NCI-H446 (cell line): ENCODE data around the gene INHBB.

Source experiments
- DNase-seq, 2 experiments: peaks; one replicate each; lab custom pipeline; 2025; lab: John Stamatoyannopoulos, UW

INHBB gene

DNA sequence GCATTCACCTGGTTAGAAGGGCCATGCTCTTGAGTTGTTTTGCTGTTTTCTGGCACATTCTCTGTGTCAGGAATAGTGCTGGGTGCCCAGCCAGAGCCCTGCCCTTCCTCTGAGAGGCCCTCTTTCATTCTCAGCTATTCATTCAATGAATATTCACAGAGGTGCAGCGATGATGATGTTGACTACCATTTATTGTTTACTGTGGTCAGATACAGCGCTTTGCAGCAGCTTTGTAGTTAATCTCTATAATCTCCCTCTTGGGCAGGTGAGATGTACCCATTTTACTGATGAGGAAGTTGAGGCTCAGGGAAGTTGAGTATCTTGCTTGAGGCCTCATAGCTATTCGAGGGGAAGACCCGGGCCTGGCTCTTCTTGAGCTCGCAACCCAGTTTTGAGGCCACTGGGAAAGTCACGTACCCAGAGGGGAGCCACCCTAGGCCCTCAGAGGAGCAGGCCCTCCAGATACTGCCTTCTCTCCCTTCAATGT is 9.9 kb downstream of the INHBB start:
- no peak for DNase-seq

DNA sequence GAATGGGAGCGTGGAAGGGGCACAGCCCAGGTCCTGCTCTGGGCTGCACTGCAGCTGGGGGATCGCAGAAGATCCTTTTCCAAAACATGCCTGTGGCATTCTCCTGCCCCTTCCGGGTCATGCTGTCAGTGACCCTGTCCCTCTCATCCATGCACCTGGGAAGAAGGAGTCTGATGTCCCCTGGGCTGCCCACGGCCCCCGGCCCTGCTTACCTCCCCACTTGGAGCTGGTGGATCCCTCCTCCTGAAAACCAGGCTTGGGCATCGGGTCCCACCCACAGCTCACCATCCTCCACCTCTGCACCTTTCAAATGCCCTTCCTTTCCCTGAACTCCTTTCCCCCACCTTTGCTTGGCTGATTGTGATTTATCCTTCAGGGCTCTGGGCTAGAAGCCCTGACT is 11.8 kb downstream of the INHBB start:
- DNase-seq: no peak

DNA sequence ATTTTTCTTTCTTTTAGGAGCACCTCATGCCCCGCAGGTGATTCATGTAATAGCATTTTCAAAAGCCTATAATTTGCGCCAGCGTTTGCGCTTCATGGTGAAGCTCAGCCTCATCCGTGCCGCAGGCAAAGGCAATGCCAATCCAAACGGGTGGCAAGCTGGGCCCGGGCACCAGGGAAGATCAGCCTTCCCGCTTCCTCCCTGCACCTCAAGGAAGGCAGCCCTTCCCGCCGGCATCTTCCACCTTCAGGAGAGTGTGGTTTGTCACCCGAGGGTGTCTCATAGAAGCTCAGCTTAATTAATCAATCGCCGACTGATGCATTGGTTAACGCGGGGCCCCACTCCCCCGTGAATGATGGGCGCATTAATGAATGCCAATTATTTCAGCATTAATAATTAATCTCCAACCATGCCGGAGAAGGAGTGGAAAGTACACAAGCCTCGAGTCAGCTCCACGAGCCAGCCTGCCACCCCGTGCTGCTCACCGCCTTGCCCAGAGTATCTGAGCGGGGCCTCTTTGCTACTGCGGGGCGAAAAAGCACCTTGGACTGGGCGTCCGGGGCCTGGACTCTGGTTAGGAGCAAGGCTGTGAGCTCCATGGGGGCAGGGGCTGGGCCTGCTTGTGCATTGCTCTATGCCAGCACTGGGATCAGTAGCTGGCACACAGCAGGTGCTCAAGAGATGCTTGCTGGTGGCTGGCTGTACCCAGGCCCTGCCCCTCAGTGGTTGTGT is 13.0 kb downstream of the INHBB start:
- DNase-seq: no peak

DNA sequence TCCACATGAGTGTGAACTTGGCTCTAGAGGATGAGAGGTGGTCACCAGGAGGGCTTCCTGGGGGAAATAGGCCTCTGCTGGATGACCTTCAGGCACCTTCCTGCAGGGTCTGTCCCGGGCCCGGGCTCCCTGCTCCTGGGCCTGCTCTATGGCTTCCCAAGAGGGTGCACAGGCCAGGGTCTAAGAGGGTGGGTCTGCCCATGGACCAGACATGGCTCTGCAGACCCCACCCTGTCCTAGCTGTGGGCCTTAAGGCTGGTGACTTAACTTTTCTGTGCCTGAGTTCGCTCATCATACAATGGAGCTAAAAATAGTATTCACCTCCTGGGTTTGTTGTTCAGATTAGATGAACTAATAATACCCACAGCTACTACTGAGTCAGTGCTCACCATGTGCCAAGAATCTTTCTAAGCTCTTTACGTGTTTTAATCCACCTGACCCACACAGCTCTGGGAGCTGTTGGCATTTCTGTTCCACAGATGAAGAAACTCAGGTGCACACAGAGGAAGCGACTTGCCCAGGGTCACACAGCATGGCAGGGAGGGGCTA is 14.4 kb downstream of the INHBB start:
- no peak for DNase-seq

DNA sequence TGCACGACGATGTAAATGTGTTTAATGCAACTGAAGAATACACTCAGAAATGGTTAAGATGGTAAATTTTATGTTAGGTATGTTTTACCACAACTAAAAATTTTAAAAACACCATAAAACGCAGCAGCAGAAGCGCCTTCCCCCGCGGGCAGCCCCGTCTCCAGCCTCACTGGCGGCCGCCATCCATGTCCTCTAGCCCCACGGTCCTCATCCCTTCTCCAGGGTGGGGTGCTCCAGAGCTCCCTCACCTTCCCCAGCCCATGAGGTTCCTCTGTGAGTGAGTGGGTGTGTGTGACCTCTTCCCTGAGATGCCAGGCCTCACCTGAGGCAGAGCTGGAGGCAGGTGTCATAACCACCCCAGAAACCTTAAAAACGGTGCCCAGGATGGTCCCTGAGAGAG is 17.0 kb downstream of the INHBB start:
- no peak for DNase-seq

DNA sequence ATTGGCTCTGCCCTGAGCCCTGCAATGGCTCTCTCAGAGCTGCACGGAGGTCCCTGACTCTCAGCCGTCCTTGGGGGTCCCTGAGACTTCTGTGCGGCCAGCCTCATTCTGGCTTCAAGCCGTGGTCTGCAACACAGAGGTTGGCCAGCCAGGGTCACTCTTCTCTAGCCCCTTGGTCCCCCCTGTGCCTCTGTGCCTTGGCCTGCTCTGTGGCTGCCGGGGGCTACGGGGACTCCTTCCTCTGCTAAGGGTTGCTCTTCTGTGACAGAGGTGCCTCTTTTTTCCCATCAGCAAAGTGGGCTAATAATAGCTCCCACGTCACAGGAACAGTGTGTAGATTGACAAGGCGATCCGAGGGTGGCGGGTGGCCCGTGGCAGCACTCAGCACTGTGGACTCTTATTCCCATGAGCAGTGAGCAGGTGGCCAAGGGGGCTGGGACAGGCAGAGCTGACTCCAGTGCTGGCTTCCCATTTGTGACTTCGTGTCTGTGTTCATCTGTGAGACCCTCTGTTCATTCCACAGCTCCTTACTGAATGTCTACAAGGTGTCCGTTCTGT is 19.4 kb downstream of the INHBB start:
- DNase-seq: no peak

DNA sequence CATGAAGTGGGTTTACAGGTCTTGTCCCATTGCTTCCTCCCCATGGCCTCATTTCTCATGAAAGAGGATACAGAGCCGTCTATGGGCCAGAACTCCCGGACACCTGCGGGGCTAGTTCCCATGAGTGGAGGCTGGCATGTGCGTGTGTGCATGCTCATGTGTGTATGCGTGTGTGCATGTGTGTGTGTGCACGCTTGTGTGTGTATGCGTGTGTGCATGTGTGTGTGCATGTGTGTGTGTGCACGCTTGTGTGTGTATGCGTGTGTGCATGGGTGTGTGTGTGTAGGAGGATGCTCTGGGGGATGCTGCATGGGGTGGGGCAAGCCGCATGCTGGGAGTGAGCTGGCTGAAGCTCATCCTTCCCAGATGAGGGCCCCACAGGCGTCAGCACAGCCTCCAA is 20.8 kb downstream of the INHBB start:
- DNase-seq: no peak

DNA sequence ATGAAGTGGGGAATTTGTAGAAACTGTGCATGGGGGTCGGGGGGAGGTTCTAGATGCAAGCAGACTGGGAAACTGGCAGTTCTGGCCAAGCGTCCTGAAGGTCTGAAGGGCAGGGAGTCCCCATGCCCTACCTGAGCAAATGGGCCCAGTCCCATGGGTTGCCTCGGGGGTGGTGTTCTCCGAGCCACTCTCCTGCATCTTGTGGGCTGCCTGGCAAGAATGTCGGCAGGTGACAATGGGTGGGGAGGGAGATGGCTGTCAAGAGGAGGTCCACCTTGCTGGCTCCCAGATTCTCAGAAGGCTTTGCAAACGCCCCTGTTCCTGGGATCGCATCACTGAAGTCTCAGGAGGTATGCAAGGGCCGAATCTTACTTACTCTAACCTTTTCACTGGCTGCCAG is 21.3 kb downstream of the INHBB start:
- no peak for DNase-seq

DNA sequence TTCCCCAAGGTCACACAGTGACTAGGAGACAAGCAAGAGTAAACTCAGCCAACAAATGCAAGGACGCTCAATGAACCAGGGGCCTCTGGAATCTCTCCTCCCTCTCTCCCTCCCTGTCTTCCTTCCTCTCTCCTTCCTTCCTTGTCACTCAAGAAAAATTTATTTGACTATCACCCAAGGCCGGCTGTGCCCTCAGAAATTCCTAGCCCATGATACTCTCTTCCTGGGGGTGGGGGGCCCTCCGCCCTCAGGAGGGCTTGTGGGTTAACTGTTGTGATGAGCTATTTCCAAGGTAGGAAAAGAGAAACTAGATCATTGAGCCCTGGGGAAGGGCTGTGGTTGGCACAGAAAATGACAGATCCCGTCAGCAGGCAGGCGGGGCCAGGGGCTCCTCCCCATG is 21.7 kb downstream of the INHBB start:
- DNase-seq: no peak

DNA sequence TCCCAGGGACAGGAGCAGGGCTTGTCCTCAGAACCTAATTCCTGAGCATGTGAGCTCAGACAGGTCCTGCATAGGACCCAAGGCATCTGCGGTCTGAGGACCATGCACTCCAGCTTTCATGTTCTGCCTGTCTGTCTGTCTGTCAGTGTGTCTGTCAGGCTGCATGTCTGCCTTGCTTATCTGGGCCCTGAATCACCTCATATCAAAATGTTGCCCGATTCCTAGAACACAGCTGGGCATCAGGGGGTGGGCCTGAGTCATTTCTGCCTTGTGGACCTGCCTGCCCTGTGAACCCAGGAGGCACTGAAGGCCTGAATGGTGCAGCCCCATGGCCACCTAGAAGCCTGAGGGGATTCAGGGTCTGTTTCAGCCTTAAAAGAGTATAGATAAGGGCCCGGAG is 22.1 kb downstream of the INHBB start:
- no peak for DNase-seq

DNA sequence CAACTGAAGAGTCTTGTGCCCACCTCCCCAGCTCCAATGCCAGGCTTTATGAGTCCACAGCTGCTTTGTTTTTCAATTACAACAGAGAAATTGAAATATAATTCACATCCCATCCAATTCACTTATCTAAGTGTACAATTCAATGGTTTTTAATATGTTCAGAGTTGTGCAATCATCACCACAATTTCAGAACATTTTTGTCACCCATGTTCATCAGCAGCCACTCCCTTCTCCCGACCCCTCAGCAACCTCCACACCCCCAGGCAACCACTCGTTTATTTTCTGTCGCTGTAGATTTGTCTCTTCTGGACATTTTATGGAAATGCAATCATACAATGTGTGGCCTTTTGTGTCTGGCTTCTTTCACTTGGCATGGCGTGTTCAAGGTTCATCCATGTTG is 23.3 kb downstream of the INHBB start:
- no peak for DNase-seq

DNA sequence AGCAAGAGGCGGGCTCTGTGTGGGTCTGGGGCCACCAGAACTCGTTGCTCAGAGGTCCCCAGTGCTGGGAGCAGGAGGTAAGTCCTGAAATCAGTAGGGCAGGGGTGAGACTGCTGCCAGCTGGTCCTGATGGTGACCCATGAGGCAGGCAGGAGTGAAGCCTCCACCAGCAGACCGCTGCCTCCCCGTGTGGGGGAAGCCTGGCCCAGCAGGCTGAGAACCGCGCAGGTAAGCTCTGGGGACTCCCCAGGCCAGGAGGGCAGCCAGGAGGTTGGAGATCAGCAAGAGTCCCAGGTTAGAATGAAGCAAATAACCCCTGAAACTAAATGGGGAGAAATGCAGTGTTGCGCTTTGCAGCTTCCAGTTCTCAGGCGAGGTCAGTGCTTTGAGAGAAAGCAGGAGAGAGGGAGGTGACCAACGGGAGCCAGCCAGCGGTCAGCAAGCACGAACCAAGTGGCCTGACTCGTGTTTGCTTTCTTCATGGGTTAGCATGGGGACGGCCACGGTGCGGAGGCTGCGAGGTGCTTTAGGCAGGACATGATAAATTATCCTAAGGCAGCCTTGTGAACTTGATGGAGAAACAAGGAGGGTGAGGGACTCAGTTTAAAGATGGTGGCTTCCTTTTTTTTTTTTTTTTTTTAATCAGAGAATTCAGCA is 26.2 kb downstream of the INHBB start:
- no peak for DNase-seq

DNA sequence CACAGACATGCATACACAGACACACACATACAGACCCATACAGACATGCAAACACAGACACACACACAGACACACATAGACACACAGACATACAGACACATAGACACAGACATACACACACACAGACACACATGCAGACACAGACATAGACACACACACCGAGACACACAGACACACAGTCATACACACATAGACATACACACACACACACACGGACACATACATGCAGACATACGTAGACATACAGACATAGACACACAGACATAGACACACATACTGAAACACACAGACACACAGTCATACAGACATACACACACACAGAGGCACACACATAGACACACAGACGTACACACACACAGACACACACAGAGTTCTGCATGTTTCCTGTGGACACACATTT is 26.9 kb downstream of the INHBB start:
- no peak for DNase-seq

DNA sequence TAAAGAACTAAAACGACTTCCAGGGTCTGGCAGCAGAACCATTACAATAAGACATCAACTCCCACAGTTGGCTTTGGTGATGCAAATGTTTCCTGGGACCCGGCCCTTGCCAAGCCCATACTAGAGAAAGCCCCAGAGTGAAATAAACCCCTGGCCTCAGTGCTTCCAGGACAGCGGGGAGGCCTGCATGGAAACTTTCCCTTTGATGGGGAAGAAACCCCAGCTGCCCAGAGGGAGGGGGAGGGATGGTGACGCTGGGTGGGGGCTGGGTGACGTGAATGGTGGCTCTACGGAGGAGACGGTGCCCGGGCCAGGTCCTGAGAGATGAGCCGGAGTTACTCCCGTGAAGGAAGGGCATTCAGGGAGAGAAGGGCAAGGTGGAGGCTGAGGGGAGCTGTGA is 27.5 kb downstream of the INHBB start:
- DNase-seq: no peak

DNA sequence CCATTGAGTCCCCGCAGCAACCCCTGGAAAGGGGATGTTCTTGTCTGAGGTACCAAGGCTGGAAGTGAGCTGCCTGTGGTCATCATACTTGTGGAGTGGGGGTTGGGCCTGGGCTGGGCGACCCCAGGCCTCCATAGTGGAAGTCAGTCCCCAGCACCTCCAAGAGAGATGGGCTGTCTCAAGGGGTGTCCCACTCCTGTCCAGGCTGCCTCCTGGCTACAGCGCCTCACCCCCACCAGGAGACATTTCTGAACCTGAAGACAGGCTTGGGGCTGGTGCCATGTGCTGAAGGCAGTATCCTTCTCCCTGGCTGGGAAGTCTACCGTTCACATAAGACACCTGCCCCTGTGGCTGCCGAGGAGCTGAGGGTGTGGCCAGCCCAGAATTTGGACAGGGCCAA is 28.9 kb downstream of the INHBB start:
- no peak for DNase-seq

DNA sequence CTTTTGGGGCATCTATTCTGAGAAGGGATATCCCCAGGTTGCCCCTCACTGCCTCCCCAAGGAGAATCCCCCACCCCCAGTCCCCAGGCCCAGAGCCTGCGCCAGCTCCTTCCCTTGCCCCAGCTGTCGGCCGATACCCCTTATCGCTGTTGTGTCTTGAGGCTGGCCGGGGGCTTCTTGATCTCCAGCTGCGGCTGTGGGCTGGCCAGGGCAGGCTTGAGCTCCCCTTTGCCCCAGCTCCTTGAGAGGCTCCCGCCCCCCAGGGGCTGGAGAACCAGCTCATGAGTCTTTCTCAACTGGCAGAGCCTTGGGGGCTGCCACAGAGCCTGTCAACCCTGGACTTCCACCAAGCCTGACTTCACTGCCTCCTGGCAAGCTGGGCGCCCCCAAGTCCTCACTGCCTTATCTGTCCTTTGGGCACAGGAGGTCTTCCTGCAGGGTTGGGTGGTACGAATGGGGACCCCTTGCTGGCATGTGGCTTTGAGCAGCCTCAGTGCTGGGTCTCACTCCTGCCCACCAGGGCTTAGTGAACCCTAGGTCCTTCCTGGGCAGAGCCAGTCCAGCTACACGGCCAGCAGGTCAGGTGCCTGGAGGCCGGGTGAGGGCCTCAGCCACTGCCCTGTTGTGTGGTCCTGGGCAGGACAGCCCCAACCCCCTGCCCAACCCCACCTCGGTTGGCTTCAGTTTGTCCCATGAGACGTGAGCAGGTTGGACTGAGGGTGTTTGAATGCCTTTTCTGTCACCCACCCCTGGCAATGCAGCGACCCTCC is 29.5 kb downstream of the INHBB start:
- DNase-seq: no peak

DNA sequence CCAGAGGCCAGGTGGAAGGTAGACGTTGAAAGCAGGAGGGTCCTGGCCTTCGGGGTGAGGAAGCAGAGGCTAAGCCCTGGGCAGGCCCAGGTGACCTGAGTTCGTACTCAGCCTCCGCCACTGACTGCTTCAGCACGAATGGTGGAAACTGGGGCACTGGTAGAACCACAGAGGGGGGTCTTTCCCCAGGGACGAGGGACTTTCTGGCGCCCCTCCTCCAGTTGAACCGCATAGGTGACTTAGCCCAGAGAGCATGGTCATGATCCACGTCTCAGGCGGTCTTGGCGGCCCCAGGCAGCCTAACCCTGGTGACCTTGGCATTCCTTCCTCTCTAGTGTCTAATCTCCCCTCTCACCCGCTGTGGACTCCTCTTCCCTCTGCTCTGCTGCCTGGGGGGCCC is 30.2 kb downstream of the INHBB start:
- no peak for DNase-seq

DNA sequence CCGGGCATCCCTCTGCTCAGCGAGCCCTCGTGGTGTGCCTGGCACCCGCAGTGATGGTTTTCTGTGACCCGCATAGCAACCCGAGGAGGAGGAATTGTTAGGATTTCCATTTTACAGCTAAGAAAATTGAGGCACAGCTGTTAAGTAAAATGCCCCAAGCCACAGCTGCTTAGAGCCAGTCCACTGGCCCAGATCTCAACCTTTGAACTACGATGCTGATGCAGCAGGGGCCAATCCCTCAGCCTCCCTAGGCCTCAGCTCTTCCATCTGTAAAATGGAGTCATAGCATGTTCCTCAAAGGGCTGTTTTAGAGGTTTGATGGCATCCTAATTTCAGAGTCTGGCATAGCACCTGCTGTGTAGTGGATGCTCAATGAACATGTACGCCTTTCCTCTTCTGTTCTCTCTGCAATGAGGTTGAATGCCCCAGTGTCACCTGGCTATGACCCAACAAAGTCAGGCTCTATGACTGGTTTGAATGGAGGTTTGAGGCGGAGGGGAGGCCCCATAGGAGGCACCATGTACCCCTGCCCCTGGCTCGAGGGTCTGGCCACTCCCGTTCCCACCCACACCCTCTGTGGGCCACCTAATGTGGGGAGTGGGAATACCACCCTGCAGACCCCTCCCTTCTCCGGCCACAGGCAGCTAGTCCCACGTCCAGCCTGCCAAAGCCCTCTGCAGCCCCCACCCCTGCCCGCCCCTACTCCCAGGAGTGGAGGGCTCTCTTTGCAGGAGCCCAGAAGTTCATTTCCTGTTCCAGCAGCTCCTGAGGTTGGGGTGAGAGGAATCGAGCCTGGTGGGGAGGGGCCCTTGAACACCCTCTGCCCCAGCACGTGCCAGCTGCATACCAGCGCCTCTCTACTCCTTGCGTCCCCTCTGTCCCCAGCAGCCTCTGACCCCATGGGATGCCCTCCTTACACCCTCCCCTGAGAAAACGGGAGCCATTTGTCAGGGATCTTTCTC is 31.0 kb downstream of the INHBB start:
- no peak for DNase-seq

DNA sequence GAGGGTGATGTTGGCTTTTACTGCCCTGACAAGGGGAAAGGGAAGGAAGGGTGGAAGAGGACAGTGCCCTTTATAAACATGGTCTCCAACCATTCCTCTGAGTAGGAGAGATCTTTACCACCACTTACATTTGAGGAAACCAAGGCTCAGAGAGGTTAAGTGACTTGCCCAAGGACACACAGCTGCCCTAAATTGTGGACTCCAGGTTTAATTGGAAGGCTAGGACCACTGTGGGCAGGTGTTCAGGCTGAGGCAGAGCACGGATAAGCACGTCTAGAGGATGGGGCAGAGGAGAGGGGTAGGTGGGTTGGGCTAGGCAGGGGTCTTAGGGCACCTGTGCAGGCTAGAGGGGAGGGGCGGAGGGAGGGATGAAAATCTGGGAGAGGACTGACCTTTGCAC is 32.7 kb downstream of the INHBB start:
- DNase-seq: no peak

DNA sequence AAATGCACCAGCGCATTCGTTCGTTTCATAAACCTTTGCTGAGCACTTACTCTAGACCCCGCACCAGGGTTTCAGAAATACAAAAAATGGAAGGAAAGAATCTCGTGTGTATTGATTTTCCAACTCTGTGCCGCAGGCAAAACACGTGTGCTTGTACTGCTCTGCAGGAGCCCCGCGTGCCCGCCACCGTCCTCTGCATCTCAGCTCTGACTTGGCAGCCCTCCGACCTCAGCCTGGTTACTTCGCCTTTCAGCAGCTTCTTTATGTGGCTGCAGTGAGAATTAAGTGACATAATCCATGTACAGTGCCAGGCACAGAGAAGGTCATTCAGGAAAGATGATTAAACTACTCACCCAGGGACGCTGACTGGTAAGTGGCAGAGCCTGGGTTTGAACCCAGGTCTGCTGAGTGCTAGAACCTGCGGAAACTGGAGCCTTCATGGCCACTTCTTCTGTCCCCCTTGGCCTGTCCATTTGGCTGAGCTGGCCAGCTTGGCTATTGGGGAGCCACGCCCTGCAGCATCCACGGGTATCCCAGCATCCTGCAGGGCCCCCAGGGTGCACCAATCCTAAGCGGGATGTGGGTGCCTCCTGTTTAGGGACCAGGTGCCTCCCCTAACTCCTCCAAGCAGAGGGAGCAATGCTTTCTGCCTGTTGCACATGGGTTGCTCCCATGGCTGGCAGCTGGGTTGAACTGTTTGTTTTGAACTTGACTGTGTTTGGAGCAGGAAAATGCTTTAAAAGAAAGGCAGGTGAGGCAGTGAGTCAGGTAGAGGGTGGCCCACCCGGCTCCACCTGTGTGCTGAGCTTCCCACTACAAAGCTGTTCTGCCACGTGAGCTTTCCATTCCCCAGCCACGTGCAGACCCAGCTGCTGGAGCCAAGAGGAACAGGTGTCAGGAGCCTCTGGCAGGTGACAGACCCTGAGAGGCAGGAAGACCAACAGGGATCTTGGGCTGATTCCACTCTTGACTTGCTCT is 34.3 kb downstream of the INHBB start:
- DNase-seq: no peak
